NCI-H748 (cell line): Measurements from ENCODE around the gene ATP2B3.

ENCODE experiments used
- DNase-seq: peaks from one replicate; lab custom pipeline; 2025; ENCODE audit not compliant: unreplicated experiment; lab: John Stamatoyannopoulos, UW

Gene ATP2B3

DNA sequence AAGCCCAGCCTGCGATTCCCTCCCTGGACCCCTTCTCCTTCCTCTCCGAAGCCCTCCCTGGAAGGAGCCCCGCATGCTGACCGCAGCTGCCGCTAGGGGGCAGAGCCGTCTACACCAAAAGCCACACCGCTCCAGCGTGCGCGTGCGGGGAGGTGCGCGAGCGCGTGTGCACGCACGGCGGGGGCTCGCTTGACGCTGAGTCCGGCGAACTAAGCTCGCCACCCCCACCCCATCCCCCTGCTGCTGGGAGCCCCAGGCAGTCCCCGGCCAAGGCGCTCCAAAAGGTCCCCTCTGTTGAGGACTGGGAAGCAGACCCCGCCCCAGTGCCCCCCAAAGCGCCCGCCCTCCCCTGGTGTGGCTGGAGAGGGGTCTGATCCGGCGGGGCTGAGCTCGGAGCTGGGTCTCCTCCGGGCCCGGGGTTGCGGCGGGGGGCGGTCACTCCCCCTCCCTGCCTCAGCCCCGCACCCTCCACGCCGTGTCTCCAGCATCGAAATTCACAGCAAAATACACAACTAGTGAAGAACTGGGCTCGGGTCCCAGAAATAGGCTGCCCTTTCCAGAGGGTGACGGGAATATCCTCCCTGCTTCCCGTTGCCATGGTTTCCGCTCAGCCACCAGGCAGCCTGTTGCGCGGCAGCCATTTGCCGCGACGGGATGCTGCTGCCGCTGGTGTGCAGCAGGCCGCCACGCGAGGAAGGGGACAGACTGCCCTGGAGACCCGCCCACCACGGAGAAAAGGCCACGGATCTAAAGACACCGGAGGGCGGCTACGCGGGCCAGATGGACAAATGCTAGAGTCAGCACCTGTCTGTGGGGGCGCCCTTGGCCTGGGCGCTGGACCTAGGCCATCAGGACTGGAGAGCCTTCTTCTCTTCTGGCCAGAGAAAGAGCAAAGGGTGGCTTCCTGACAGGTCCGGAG, 92.7 kb downstream of the ATP2B3 start:
- peak; percentile 86 for DNase-seq

DNA sequence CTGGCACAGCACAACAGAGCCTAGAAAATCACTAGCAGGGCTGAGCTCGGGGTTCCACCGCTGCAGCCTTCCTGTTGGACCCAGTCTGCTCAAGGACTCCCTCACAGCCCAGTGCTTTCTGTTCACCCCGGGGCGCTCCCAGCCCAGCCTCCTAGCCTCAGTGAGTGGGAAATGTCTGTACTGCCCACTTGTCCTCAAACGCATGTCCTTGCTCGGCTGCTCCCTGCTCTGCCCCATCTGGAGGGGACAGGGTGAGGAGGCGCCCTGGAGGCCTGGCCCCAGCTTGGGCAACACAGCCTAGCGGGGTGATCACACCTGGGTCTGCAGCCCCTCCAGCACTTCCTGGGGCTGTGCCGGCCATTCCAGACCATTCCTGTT, 93.4 kb downstream of the ATP2B3 start:
- no peak for DNase-seq

DNA sequence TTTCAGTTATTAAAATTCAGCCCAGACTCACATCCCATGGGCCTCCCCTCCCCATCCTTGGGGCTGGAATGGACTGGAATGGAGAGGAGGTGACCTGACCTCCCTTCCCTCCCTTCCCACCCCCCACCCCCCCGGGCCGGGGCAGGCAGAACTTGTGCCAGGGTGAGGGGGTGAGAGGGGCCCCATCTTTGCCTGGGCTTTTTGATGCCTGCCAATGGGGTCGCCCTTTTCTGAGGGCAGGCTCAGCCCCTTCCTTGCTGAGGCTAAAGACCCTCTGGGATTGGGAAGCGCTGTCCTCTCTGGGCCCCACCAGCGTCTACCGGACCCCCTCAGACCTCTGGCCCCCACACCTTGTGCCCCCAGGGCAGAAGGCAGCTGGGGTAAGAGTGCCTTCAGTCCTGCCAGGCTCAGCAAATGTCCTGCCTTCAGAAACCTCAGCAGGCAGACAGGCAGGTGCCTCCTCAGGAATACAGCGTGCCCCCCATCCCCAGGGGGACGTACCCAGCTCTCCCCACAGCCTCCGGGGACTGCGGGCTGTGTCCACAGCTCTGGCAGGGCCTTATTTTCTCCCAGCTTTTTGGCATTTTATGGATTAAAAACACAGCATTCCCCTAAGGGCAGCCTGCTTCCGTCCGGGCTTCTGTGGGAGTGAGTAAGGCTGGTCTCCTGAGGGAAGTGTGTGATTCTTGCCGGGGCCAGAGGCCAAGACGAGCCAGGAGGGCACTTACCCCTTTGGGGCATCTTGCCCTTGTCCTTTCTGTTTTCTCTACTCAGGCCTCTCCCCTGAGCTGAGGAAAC, 94.1 kb downstream of the ATP2B3 start:
- DNase-seq: no peak

DNA sequence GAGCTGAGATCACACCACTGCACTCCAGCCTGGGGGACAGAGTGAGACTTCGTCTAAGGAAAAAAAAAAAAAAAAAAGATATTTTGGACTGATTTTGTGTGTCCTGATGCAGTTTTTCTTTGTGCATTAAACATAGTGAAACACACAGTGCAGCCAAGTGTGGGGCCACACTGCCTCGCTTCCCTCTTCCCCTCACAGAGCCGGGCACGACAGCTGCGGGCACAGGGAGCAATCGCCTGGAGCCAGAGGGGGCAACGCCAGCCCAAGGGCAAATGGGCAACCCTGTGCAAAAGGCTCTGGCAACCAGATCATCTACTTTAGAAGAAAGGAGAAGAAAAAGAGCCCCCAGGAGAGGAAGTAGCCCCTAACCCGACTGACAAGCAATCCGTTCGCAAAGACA, 95.0 kb downstream of the ATP2B3 start:
- no peak for DNase-seq

DNA sequence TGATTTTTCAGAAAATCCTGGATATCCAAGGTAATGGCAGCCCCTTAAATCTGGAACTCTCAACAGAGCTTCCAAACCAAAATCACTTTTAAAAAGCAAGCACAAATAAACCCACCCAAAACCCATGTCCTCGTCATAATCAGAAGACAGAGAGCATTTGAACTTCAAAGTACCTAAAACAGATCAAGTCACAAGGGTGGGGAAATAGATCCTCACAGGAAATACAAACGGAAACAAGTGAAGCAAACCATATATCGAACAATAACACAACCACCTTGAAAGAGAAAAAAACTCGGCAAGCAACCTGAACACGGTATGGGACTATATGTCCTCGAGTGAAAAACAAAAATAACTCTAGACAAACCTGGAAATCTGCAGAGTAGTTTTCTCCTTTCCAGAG, 97.4 kb downstream of the ATP2B3 start:
- no peak for DNase-seq

DNA sequence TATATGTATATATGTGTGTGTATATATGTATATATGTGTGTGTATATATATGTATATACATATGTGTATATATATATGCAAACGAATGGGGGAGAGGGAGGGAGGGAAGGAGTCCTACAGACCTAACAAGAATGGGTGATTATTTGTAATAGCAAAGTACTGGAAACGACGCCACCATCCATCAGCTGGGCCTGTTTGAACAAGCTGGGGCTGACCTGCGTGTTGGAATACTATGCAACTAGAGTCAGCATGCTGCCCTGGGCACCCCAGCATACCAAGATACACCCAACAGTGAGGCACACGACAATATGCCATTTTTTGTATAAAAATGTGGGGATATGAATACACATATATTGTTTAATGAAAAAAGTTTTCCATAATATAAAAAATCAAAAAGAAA, 103.1 kb downstream of the ATP2B3 start:
- DNase-seq: no peak

DNA sequence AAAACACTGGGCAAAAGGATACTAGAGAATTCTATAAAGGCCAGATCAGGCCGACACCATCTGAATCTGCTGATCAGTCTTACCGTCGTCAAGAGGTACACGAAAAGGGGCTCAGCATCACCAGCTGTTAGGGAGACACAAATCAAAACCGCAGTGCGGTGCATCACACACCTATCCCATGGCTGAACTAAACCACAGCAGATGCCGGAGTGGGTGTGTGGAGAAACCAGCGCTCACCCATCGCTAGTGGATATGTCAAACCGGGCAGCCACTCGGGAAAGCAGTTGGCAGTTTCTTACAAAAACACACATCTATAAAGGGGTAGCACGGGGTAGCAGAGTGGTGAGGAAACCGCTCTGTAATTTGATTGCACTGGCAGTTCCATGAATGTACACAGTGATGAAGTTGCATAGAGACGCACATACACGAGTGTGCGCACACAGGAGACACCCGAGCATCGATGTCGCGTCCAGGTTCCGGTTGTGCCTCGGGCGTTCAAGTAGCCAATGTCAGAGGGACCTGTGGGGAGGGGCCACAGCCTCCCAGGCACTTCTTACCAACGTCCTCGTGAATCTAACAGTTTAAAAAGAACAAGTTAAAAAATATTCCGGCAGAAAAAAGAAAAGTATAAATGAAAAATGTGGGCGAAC, 104.6 kb downstream of the ATP2B3 start:
- no peak for DNase-seq

DNA sequence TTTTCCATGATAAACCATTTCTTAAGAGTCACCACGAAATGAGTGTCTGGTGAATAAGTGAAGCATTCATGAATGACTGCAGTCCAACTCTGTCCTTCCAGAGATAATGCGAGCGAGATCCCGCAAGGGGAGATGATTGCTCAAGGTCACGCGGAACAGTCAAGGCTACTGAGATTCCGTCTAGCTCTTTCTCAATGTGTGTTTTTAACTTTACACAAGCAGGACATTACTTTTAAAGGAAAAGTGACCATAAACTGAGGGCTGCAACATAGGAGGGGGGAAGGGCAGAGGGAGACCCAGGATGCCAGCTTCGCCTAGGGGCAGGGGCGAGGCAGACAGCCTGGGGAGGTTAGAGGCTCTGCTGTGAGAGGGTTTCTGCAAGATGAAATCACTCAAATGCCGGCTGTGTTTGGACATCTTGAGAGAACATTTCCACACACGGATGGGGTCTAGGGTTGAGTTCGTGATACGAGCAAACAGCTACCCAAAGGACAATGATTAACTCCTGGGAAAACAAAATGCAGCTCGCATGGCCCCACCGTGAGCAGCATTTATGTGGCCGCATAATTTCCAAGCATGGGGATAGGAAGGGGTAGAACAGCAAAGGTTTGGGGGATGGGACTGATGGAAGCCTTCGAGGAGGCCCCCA, 105.3 kb downstream of the ATP2B3 start:
- no peak for DNase-seq

DNA sequence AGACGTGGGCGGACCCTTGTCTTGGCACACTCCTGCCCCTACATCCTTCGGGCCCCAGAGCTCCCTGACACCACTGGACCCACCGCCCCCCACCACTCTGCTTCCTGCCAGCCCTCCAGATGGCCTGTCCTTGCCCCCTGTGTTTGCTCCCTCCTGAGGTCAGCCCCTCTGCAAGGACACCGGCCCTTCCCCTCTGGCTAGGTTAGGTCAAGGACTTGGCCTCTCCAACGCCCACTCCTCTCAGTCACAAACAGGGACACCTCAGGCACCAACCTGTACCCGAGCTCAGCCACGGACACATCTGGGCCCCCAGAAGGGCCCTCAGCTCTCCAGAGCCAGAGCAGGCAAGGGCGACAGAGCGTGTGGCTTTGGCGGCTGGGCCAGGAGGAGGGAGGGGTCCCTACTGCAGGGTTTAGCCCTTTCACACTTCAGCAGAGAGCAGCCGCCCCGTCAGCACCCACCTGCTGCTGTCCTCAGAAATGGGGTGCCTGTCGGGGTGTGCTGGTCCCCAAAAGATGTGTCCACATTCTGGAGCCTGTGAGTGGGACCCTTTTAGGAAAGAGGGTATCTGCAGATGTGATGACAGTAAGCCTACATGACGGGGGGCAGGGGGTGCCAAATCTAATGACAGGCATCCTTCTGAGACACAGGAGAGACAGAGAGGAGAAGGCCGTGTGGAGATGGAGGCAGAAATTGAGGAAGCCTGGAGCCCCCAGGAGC, 106.0 kb downstream of the ATP2B3 start:
- DNase-seq: no peak

DNA sequence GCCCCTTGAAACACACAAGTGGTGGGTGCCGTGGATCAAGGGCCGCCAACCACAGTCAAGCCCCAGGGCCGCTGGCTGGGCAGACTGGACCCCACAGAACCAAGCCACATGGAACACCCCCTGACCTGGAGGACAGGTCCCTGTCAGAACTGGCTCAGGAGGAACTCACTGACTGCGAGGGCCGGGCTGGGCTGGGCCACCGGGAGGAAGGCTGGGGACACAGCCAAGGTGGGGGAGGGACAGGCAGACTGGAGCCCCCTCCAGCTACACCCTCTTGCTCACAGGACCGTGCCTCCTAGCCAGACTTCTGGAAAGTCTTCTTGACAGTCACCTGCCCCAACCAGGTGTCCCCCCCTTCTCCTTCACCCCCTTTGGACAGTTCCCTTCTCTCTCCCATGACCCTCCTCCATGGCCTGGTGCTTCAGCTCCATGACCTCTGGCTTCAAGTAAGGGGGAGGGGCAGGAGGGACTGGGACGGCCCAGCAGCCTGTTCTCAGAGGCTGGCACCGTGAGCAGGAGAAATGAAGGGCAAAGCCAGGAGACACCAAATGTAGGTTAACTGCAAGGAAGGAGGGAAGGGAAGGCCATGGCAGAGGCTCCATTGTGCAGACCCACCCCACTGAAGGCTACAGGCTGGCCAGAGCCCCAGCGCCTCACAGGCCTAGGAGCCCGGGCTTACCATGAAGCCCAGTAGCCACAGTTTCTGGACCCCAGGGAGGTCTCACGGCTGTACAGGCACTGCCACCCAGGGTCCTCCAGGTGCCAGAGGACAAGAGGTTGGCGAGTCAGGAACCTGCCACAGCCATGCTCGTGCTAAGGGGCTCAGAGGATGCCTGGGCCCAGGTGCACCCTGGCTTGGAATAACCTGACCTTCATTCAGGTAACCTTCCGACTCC, 107.0 kb downstream of the ATP2B3 start:
- no peak for DNase-seq

DNA sequence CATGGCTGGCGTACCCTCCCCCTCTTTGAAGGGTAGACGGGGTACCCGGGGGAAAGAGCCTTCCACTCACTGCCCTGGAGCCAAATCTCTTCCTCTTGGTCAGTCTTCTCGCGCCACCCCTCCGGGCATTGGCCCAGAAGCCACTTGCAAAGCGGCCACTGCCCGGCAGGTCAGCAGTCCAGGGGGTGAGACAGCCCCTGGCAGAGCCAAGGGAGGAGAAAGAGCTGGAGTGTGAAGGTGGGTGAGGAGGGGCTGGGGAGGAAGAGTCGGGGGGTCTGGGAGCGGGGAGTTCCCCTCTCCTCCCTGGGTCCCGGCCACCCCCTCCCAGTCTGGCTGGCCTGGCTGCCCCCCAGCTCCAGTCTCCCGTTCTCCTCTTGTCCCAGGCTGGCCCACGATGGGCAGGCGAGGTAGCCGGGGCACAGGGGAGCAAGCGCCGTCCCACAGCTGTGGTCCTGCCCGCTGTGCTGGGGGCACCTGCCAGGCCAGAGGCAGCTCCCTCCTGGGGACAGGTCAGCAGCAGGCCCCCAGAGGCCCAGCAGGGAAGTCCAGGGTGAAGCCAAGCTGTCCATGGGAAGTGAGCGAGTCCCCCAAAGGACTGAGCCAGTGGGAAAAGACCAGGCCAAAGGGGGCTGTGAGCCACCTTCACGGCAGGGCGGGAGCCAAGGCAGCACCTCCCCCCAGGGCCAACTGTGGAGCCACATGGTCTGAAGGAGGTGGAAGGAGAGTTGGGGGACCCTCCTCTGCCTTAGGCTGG, 108.0 kb downstream of the ATP2B3 start:
- DNase-seq: no peak

DNA sequence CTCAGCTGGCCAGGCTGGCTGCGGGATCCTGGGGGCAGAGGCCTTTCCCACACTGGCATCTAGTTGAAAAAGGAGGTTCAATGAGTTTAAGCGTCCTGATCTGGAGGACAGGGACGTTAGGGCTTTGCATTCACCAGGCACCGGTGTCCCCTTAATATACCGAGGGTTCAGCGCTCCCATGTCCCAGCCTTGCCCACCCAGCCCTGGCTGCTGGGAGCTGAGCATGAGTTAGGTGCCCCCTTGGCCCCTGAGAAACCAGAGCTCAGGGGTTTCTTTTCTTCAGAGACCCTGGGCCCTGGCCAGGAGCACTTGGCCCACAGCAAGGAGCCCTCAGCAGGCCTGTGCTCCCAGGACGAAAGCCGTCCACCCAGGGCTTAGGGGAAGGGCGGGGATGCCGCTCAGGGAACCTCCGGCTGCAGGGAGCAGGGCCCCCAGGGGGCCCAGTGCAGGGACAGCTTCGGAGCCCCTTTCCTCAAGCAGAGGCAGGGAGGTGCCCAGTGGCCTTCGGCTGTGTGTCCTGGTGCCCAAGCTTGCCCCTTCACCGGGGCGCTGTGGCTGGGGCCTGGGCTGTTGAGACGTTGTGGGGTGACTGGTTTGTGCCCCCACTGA, 108.7 kb downstream of the ATP2B3 start:
- no peak for DNase-seq

DNA sequence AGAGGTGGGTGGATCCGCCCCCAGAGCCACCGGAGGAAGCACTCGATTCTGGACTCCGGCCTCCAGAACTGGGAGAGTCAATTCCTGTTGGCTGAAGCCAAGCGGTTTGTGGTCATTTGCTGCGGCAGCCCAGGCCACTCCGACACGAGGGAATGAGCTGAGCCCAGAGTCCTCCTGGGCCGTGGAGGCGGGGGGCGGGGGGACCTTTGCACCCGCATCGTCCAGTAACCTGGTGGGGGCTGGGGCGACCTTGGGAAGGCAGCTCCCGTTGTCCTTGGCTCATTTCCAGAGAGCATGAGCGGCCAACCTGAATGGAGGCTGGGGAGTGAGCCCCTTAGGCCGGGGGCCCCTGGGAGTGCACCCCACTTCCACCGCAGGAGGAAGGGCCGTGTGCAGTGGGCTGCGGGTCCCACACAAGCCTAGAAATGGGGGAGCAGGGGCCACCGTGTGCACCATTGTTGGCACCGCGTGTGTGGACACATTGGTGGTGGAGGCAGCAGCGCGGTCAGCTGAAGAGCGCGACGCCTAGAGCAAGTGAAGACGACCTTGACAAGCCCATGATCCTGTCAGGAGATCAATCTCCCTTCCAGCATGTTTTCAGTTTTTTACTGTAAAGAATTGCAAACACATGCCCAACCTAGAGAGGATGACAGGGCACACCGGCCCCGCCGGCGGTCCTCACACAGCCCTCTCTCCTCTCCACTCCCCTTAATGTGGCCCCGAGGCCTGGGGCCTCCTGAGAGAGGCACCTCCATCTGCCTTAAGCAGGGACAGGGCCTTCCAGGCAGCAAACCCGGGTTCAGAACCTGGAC, 109.6 kb downstream of the ATP2B3 start:
- DNase-seq: no peak

DNA sequence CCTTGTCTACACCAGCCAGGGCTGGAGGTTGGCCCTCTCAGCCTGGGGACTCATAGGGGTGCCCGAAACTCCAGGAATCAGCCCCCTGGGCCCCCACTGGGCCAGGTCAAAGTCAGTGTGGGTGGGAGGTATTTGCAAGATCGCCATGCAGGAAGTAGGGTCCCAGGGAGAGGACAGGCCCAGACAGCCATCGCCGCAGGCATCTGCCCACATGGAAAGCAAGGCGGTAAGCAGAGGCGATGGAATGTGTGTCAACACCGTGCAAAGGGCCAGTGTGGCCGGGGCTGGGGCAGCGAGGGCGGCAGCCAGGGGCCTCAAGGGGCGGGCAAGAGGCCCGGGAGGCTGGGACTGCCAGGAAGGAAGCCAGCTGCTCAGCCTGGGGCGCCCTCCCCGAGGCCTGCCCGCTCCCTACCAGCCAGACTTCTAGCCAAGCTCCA, 110.3 kb downstream of the ATP2B3 start:
- no peak for DNase-seq

DNA sequence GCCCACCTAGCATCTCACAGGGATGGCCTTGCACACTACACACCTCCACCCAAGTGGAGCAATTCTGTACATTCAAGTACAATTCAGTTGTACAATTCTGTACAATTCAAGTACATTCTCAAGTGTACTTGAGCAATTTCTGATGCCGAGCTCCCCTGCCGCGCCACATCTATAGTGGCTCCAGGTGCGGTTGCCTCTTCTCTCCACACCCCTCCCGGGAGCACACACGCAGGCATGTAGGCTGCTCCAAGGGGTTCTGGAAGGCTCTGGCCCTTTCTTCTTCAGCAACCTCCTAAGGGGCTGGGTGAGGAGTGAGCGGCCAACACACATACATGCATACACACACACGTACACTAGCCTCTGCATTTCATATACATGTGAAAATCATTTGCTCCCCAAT, 110.7 kb downstream of the ATP2B3 start:
- no peak for DNase-seq

DNA sequence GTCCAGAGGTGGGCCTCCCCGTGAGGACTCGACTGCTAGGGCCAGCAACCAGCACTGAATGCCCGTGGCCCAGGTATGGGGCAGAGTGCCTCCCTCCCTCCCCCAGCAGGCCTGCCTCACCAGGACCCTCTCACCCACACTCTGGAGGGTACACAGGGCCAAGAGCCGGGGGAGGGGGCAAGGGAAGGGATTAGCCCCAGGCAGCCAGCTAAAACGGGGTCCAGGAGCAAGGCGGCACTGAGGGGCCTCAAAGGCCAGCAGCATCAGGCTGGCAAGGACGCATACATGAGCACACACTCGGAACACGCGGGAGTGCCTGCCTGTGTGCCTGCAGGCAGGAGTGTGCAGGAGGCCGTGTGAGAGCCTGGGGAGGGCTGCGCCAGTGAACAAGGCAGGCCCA, 111.2 kb downstream of the ATP2B3 start:
- no peak for DNase-seq

DNA sequence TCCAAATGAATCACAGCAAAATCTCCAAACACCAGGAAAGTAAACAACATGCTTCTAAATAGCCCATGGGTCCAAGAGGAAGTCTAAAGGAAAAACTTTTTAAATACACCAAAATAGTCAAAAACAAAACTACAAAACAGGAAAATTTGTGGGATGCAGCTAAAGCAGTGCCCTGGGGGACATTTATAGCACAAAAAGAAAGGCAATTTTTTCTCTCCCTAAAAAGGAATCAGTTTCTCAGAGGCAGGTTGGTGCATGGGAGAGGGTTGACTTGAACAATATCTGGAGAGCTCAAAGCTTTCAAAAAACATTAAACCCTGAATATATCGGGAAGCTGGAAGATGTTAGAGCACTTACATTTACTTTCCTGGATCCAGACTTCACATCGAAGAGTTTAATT, 113.9 kb downstream of the ATP2B3 start:
- DNase-seq: no peak
